Smooth muscle cell (in vitro differentiated cells): ENCODE data around the gene EEPD1. TPM values are rescaled to one million over a fixed set of nuclear protein-coding genes. Genes with fewer than 3 reads are reported as not detected.
"Not testable (repeated sequence)": the region's sequence is repeated elsewhere in the genome, so short reads cannot be mapped to it uniquely, and the experiment has no call there.

ENCODE experiments used
- DNase-seq: peaks from one replicate; lab custom pipeline; 2025; ENCODE audit not compliant: unreplicated experiment; lab: John Stamatoyannopoulos, UW
- H2AFZ ChIP-seq: fragments of 200-600 bp; sonication (generic); 2 replicates; pipeline ENCODE4 v1.6.0; 2016; ENCODE audit warnings: antibody characterized with exemption, low read depth, mild to moderate bottlenecking
- H3F3A ChIP-seq: fragments of 200-600 bp; sonication (generic); 2 replicates; pipeline ENCODE4 v1.6.0; 2017; ENCODE audit warnings: antibody characterized with exemption, low read depth
- H3K27ac ChIP-seq: fragments of 200-600 bp; sonication (generic); 2 replicates; pipeline ENCODE4 v1.5.1; 2016; ENCODE audit warnings: low read depth, mild to moderate bottlenecking
- H3K27me3 ChIP-seq: fragments of 200-600 bp; sonication (generic); 2 replicates; pipeline ENCODE4 v1.6.1; 2016; ENCODE audit warnings: low read depth, mild to moderate bottlenecking
- H3K36me3 ChIP-seq: fragments of 200-600 bp; sonication (generic); 2 replicates; pipeline ENCODE4 v1.5.1; 2016; ENCODE audit warnings: low read depth
- H3K4me1 ChIP-seq: fragments of 200-600 bp; sonication (generic); 2 replicates; pipeline ENCODE4 v1.5.1; 2016; ENCODE audit warnings: low read depth
- H3K4me2 ChIP-seq: fragments of 200-600 bp; sonication (generic); 2 replicates; pipeline ENCODE4 v1.6.0; 2016; ENCODE audit warnings: mild to moderate bottlenecking
- H3K4me3 ChIP-seq: fragments of 200-600 bp; sonication (generic); 2 replicates; pipeline ENCODE4 v1.5.1; 2016; ENCODE audit warnings: mild to moderate bottlenecking
- H3K79me2 ChIP-seq: fragments of 200-600 bp; sonication (generic); 2 replicates; pipeline ENCODE4 v1.6.0; 2016; ENCODE audit warnings: low read depth, mild to moderate bottlenecking
- H3K9ac ChIP-seq: fragments of 200-600 bp; sonication (generic); 2 replicates; pipeline ENCODE4 v1.6.0; 2016; ENCODE audit warnings: low read depth
- H3K9me3 ChIP-seq: fragments of 200-600 bp; sonication (generic); replicated peaks from 2 replicates; pipeline ENCODE4 v1.5.1; 2016; ENCODE audit warnings: low read depth
- H4K20me1 ChIP-seq: fragments of 200-600 bp; sonication (generic); 2 replicates; pipeline ENCODE4 v1.6.0; 2016; ENCODE audit warnings: low read depth
- WGBS: methylation state at CpG from one replicate; pipeline ENCODE4 v1.1.7; 2016; ENCODE audit warnings: low lambda C conversion rate; 5-methylcytosine and 5-hydroxymethylcytosine counted together
- polyA plus RNA-seq: library from polyadenylated mRNA; unstranded; fragments of >200 nt; fragmentation: Nextera tagmentation; extraction: Ambion mirVana; gene quantifications from 2 replicates; pipeline ENCODE4 v1.2.1, GENCODE V29; 2016
- total RNA-seq: library from RNA; depleted of rRNA; stranded (reverse); fragments of >200 nt; gene quantifications from 2 replicates; pipeline ENCODE4 v1.2.3, GENCODE V29; 2014
- TF ChIP-seq, protein P1 (sequence below): fragments of 200-600 bp; sonication (generic); IDR thresholded peaks from 2 replicates; pipeline ENCODE4 v1.5.1; 2017; ENCODE audit warnings: borderline replicate concordance, mild to moderate bottlenecking, antibody characterized with exemption; ENCODE audit not compliant: insufficient read depth, poor library complexity, severe bottlenecking

EEPD1 gene
- total and polyA plus RNA-seq, 2 experiments from 2014 or later, result 1.5 TPM

DNA sequence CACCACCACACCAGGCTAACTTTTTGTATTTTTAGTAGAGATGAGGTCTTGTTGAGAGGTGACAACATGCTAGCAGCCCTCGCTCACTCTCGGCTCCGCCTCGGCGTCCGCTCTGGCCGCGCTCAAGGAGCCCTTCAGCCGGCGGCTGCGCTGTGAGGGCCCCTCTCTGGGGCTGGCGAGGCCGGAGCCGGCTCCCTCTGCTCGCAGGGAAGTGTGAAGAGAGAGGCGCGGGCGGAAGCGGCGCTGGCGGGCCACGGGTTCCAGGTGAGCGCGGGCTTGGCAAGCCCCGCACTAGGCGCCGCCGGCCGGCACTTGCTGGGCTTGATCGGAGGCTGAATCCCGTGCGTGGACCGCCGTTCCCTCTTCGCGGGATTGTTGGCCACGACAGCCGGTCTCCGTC is 83.0 kb downstream of the EEPD1 start:
- H3K4me2 ChIP-seq, result no peak overlapping the region
- no peaks in the 10 kb centered on the region for H3K4me1 ChIP-seq
- no peak overlapping the region for H3K9ac ChIP-seq
- TF ChIP-seq, protein P1, sequence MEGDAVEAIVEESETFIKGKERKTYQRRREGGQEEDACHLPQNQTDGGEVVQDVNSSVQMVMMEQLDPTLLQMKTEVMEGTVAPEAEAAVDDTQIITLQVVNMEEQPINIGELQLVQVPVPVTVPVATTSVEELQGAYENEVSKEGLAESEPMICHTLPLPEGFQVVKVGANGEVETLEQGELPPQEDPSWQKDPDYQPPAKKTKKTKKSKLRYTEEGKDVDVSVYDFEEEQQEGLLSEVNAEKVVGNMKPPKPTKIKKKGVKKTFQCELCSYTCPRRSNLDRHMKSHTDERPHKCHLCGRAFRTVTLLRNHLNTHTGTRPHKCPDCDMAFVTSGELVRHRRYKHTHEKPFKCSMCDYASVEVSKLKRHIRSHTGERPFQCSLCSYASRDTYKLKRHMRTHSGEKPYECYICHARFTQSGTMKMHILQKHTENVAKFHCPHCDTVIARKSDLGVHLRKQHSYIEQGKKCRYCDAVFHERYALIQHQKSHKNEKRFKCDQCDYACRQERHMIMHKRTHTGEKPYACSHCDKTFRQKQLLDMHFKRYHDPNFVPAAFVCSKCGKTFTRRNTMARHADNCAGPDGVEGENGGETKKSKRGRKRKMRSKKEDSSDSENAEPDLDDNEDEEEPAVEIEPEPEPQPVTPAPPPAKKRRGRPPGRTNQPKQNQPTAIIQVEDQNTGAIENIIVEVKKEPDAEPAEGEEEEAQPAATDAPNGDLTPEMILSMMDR, result no peak
- no peak overlapping the region for H3K27ac ChIP-seq
- H2AFZ ChIP-seq, result no peak overlapping the region
- H3K4me3 ChIP-seq, result no peak overlapping the region
- no peak for DNase-seq
- no peaks in the 10 kb centered on the region for H3K79me2 ChIP-seq
- no peaks in the 10 kb centered on the region for H4K20me1 ChIP-seq
- no peaks in the 10 kb centered on the region for H3F3A ChIP-seq
- 83% methylated on average over 17 of the region's 39 CpGs for WGBS
- no peaks in the 10 kb centered on the region for H3K27me3 ChIP-seq
- no peaks in the 10 kb centered on the region for H3K9me3 ChIP-seq
- H3K36me3 ChIP-seq, result no peaks in the 10 kb centered on the region

DNA sequence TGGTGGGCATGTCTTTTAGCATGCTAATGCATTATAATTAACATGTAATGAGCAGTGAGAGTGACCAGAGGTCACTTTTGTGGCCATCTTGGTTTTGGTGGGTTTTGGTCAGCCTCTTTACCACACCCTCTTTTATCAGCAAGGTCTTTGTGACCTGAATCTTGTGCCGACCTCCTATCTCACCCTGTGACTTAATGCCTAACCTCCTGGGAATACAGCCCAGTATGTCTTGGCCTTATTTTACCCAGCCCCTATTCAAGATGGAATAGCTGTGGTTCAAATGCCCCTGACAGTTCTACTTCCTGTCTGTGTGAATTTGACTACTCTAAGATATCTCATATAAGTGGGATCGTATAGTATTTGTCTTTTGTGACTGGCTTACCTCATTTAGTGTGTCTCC is 85.1 kb downstream of the EEPD1 start:
- no peak for DNase-seq
- H3K79me2 ChIP-seq, result no peaks in the 10 kb centered on the region
- H3K36me3 ChIP-seq, result no peaks in the 10 kb centered on the region
- no peaks in the 10 kb centered on the region for H3K4me1 ChIP-seq
- TF ChIP-seq, protein P1, result no peak
- no peaks in the 10 kb centered on the region for H3F3A ChIP-seq
- no peaks in the 10 kb centered on the region for H3K27me3 ChIP-seq
- no peak overlapping the region for H2AFZ ChIP-seq
- no peaks in the 10 kb centered on the region for H4K20me1 ChIP-seq
- H3K4me2 ChIP-seq, result no peak overlapping the region
- H3K9ac ChIP-seq, result no peak overlapping the region
- no peaks in the 10 kb centered on the region for H3K9me3 ChIP-seq
- 86% methylated on average over 2 of the region's 2 CpGs for WGBS
- no peak overlapping the region for H3K4me3 ChIP-seq
- H3K27ac ChIP-seq, result no peak overlapping the region

DNA sequence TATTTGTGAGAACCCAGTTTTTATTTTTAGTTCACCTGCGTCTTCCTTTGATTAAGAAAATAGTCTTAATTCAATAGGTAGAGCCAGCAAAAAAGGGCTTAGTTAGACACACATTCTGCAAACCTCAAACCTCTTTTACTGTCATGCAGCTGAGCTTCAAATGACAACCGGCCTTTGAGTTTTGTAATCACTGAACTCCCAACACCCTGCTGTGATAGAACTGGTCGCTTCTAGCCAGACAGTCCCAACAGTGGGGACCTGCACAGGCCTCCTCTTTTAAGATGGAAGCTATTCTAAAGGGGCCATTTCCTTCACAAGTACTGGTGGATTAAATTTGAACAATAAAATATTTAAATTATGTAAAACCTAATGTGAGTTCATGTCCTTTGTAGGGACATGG is 90.3 kb downstream of the EEPD1 start:
- H3K79me2 ChIP-seq, H3K27me3 ChIP-seq, DNase-seq, H3K4me1 ChIP-seq, H3K9ac ChIP-seq, H3F3A ChIP-seq, H2AFZ ChIP-seq, H3K36me3 ChIP-seq, H3K27ac ChIP-seq, H4K20me1 ChIP-seq, H3K4me2 ChIP-seq, H3K4me3 ChIP-seq, H3K9me3 ChIP-seq: not testable (repeated sequence)
- 80% methylated on average over 3 of the region's 3 CpGs for WGBS

DNA sequence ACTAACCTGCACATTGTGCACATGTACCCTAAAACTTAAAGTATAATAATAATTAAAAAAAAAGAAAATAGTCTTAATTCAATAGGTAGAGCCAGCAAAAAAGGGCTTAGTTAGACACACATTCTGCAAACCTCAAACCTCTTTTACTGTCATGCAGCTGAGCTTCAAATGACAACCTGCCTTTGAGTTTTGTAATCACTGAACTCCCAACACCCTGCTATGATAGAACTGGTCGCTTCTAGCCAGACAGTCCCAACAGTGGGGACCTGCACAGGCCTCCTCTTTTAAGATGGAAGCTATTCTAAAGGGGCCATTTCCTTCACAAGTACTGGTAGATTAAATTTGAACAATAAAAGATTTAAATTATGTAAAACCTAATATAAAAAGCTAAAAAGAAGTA is 90.9 kb downstream of the EEPD1 start:
- not testable (repeated sequence) for DNase-seq

DNA sequence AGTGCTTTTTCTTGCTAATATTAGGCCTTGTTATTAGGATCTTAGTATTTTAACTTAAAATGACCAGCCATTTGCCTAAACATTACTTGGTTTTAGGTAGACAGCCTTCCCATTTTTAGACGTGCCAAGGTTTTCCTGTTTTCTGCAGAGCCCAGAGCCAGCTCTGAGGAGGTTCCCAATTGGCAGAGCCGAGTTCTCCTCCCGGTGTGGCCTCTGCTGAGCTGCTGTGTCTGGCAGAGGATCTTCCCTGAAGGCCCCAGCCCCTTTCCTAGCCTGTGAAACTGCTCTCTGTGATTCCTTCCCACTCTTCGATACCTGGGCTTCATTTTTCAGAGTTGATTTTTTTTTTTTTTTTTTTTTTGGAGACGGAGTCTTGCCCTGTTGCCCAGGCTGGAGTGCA is 91.4 kb downstream of the EEPD1 start:
- 84% methylated on average over 5 of the region's 5 CpGs for WGBS
- H3K9me3 ChIP-seq, result no peaks in the 10 kb centered on the region
- H3K4me3 ChIP-seq, result no peak overlapping the region
- H3K4me1 ChIP-seq, result no peaks in the 10 kb centered on the region
- no peaks in the 10 kb centered on the region for H3F3A ChIP-seq
- H3K27ac ChIP-seq, result no peak overlapping the region
- DNase-seq, result no peak
- no peaks in the 10 kb centered on the region for H3K27me3 ChIP-seq
- no peak overlapping the region for H3K9ac ChIP-seq
- no peaks in the 10 kb centered on the region for H4K20me1 ChIP-seq
- no peak overlapping the region for H2AFZ ChIP-seq
- TF ChIP-seq, protein P1, result no peak
- no peaks in the 10 kb centered on the region for H3K36me3 ChIP-seq
- no peak overlapping the region for H3K4me2 ChIP-seq
- H3K79me2 ChIP-seq, result no peaks in the 10 kb centered on the region

More for the DNA sequence above, 90.9 kb downstream of the EEPD1 start:
- not testable (repeated sequence) for H2AFZ ChIP-seq, H3K79me2 ChIP-seq, H3K36me3 ChIP-seq, H3K9ac ChIP-seq, H3K27me3 ChIP-seq, H3F3A ChIP-seq, H3K4me3 ChIP-seq, H3K4me2 ChIP-seq, H3K9me3 ChIP-seq, H4K20me1 ChIP-seq, H3K27ac ChIP-seq, H3K4me1 ChIP-seq
- 94% methylated on average over 1 of the region's 1 CpG for WGBS
